T-helper 22 cell (primary cell): ENCODE results near the gene DPY19L1.
"Not testable (repeated sequence)": the region's sequence is repeated elsewhere in the genome, so short reads cannot be mapped to it uniquely, and the experiment has no call there.

Experiments used
- DNase-seq: peaks from one replicate; pipeline ENCODE4 v3.0.0-alpha.2; 2020; ENCODE audit warnings: low read depth

The DPY19L1 gene

DNA sequence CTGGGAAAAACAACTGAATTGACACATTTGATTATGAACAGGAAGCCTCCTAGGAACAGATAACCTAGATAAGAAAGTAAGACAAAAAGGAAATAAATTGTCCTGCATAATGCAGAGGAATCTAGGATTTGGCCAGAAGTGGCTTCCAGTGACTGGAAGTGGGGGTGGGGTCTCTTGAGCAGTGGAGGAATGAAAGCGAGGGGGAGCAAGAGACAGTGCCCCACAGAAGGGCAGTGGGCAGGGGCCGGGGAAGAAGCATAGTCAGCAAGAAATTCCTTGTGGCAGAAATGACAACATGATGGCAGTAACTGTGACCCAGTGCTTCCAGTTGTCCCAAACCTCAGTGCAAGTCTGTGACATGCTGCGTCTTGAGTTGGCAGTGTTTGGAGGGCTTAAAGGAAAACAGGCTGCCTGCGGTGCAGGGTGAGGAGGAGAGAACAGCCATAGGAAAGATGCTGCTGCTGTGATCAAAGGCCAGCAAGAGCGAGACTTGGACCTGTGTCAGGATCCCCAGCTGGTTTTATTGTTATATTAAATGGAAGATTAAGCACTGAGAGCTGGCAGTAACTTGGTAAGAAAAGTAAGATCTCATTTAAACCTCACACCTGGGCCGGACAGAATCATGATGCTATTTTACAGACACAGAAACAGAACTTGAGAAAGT is 119.0 kb downstream of the DPY19L1 start:
- not testable (repeated sequence) for DNase-seq

GRCh38 chr7:34917515-34917914 is 119.8 kb downstream of the DPY19L1 start:
- DNase-seq, result not testable (repeated sequence)

- no peak for DNase-seq
These were observed 121.0 kb downstream of the DPY19L1 start for GRCh38 chr7:34916267-34916666.

- DNase-seq, result no peak
These were observed 125.0 kb downstream of the DPY19L1 start for GRCh38 chr7:34912236-34912635.

GRCh38 chr7:34906266-34906850 is 130.9 kb downstream of the DPY19L1 start:
- not testable (repeated sequence) for DNase-seq

- DNase-seq, result no peak
These were observed 132.3 kb downstream of the DPY19L1 start for GRCh38 chr7:34904987-34905386.

GRCh38 chr7:34903921-34904320 is 133.4 kb downstream of the DPY19L1 start:
- DNase-seq, result not testable (repeated sequence)

- DNase-seq, result no peak
These were observed 135.1 kb downstream of the DPY19L1 start for GRCh38 chr7:34902182-34902581.

DNA sequence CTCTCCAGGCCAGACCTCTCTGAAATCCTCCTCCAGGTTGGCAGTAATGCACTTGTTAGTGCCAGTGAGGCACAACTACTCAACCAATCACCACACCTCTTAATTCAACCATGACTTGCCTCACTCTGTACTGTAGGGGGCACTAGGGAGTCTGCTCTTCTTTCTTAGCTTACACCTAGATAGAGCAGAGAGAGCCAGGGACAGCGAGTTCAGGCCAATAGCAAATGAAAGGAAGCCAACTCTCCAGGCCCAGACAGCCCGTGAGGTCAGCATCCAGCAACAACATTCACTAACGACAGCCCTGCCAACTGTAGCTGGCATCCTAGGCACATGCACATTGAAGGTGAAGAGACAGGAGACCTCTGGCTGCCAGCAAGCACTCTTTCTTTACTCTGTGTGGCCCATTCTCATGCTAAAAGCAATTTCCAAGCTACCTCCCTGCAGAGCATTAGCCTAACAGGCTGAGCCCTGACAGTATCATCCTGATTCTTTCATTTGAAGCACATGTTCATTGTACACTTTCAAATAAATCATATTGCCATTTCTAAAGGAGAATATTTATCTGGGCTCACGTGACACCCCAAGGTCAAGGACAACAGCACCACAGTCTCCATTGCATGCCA is 136.3 kb downstream of the DPY19L1 start:
- no peak for DNase-seq

DNA sequence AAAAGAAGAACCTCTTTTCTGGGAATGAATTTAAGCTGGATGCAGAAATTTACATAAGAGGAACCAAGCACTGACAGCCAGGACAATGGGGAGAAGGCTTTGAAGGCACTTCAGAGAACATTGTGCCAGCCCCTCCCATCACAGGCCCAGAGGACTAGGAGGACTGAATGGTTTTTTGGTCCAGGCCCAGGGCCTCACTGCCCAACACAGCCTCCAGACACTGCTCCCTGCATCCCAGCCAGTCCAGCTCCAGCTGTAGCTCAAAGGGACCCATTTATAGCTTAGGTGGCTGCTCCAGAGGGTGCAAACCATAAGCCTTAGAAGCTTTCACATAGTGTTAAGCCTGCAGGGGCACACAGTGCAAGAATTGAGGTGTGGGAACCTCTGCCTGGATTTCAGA is 142.1 kb downstream of the DPY19L1 start:
- DNase-seq, result no peak

- DNase-seq, result no peak
These were observed 147.3 kb downstream of the DPY19L1 start for GRCh38 chr7:34889951-34890350.

- no peak for DNase-seq
These were observed 150.4 kb downstream of the DPY19L1 start for GRCh38 chr7:34886856-34887255.

- DNase-seq, result not testable (repeated sequence)
These were observed 153.4 kb downstream of the DPY19L1 start for GRCh38 chr7:34883855-34884254.

GRCh38 chr7:34879871-34880270 is 157.4 kb downstream of the DPY19L1 start:
- no peak for DNase-seq

- not testable (repeated sequence) for DNase-seq
These were observed 158.1 kb downstream of the DPY19L1 start for GRCh38 chr7:34878944-34879735.
